Middle frontal gyrus (tissue), 1 donor: ENCODE results near the gene TMPRSS3.
"Not testable (repeated sequence)": the region's sequence is repeated elsewhere in the genome, so short reads cannot be mapped to it uniquely, and the experiment has no call there.

Experiments used
- DNase-seq: peaks from one replicate; pipeline ENCODE4 v3.0.0-alpha.2; 2015; ENCODE audit warnings: low spot score; ENCODE audit errors: extremely low spot score

Gene TMPRSS3

GRCh38 chr21:42409366-42409765 is 13.5 kb upstream of the TMPRSS3 start:
- no peak for DNase-seq

GRCh38 chr21:42408718-42409117 is 12.9 kb upstream of the TMPRSS3 start:
- DNase-seq, result not testable (repeated sequence)

GRCh38 chr21:42407476-42407875 is 11.6 kb upstream of the TMPRSS3 start:
- no peak for DNase-seq

GRCh38 chr21:42406866-42407265 is 11.0 kb upstream of the TMPRSS3 start:
- no peak for DNase-seq

- no peak for DNase-seq
Observed at GRCh38 chr21:42406201-42406621, 10.4 kb upstream of the TMPRSS3 start.

- no peak for DNase-seq
Observed at GRCh38 chr21:42405064-42406013, 9.5 kb upstream of the TMPRSS3 start.

- DNase-seq, result no peak
Observed at GRCh38 chr21:42404539-42404938, 8.7 kb upstream of the TMPRSS3 start.

GRCh38 chr21:42403611-42404231 is 7.9 kb upstream of the TMPRSS3 start, which contains the start of gene UBASH3A:
UBASH3A (plus strand) TSS chr21:42403902; CDS start chr21:42403946, 44 bp downstream.
- DNase-seq, result no peak

- DNase-seq, result no peak
Observed at GRCh38 chr21:42401820-42402251, 6.0 kb upstream of the TMPRSS3 start.

- DNase-seq, result no peak
Observed at GRCh38 chr21:42401154-42401553, 5.3 kb upstream of the TMPRSS3 start.

- DNase-seq, result no peak
Observed at GRCh38 chr21:42400525-42400924, 4.7 kb upstream of the TMPRSS3 start.

- no peak for DNase-seq
Observed at GRCh38 chr21:42398436-42399028, 2.7 kb upstream of the TMPRSS3 start.

- no peak for DNase-seq
Observed at GRCh38 chr21:42397746-42398394, 2.0 kb upstream of the TMPRSS3 start.

GRCh38 chr21:42396799-42397745 is 1.2 kb upstream of the TMPRSS3 start:
- DNase-seq, result no peak

GRCh38 chr21:42395302-42395701 is 550 bp downstream of the TMPRSS3 start:
- DNase-seq, result no peak

- no peak for DNase-seq
Observed at GRCh38 chr21:42393443-42393950, 2.4 kb downstream of the TMPRSS3 start.

GRCh38 chr21:42392731-42393442 is 3.0 kb downstream of the TMPRSS3 start:
- DNase-seq, result no peak

GRCh38 chr21:42391297-42391696 is 4.6 kb downstream of the TMPRSS3 start:
- no peak for DNase-seq

GRCh38 chr21:42390696-42391095 is 5.2 kb downstream of the TMPRSS3 start:
- no peak for DNase-seq
